Thyroid gland (tissue), 4 donors: ENCODE data around the gene GOLGA1.

Experiments used
- CTCF ChIP-seq, 6 experiments: fragments of 200-600 bp in 3 of 6; fragments of 450-650 bp in 3 of 6; sonication (generic) in 3 of 6; IDR thresholded peaks; one replicate each; pipeline ENCODE4 v1.5.1; 2016 to 2019; ENCODE audit warnings: antibody characterized with exemption in 6 of 6, mild to moderate bottlenecking in 2 of 6, inconsistent platforms in 1 of 6, moderate library complexity in 1 of 6
- POLR2A ChIP-seq, 2 donors: fragments of 450-650 bp; IDR thresholded peaks; one replicate each; pipeline ENCODE4 v1.6.1; 2017; ENCODE audit warnings: antibody characterized with exemption in 2 of 2, mild to moderate bottlenecking in 2 of 2, moderate library complexity in 1 of 2

- TF ChIP-seq CTCF (IDR thresholded peaks at IDR 0.05) (no peak), POLR2A (IDR thresholded peaks at IDR 0.05) (no peak)
Measured at GRCh38 chr9:124884376-124884775, 56.5 kb downstream of the GOLGA1 start.
